Adrenal gland (tissue), 12 donors: ENCODE measurements around the gene NFRKB. TPM values are rescaled to one million over a fixed set of nuclear protein-coding genes. Genes with fewer than 3 reads are reported as not detected.

Experiments used
- DNase-seq, 7 donors: peaks; one replicate each; pipeline ENCODE4 v3.0.0-alpha.2; 2019 to 2020
- H3K27ac ChIP-seq, 5 donors: fragments of 200-600 bp; sonication (generic) in 4 of 5; 1 replicate in 3 of 5; 2 replicates in 2 of 5; pipeline versions ENCODE4 v1.5.1 to v1.8.0; 2016 to 2020; ENCODE audit warnings: mild to moderate bottlenecking in 1 of 5
- H3K27me3 ChIP-seq: fragments of 200-600 bp; 2 replicates; pipeline ENCODE4 v1.8.0; 2021
- H3K36me3 ChIP-seq, 2 donors: fragments of 200-600 bp; replicated peaks in 1 of 2; 1 replicate in 1 of 2; 2 replicates in 1 of 2; pipeline versions ENCODE4 v1.5.1 to v1.8.0; 2018 to 2022
- H3K4me1 ChIP-seq, 2 donors: fragments of 200-600 bp; replicated peaks in 1 of 2; 1 replicate in 1 of 2; 2 replicates in 1 of 2; pipeline versions ENCODE4 v1.5.1 to v1.8.0; 2018 to 2021
- H3K4me3 ChIP-seq, 4 donors: fragments of 200-600 bp; sonication (generic) in 3 of 4; one replicate each; pipeline ENCODE4 v1.5.1; 2016 to 2018
- H3K9me3 ChIP-seq, 3 donors: fragments of 200-600 bp; sonication (generic) in 1 of 3; replicated peaks in 1 of 3; 1 replicate in 2 of 3; 2 replicates in 1 of 3; pipeline versions ENCODE4 v1.5.1 to v1.8.0; 2016 to 2021
- POLR2A ChIP-seq, 2 donors: fragments of 450-650 bp; IDR thresholded peaks; one replicate each; pipeline ENCODE4 v1.6.1; 2017; ENCODE audit warnings: antibody characterized with exemption in 2 of 2, mild to moderate bottlenecking in 2 of 2, moderate library complexity in 1 of 2
- WGBS, 4 donors: extraction: QIAGEN DNeasy Blood & Tissue Kit in 2 of 4; methylation state at CpG; one replicate each; pipeline versions ENCODE4 v1.1.5 to v1.1.7; 2013 to 2017; 5-methylcytosine and 5-hydroxymethylcytosine counted together
- intact Hi-C, 2 donors: fragments of 100-400 bp; cut with DNase I; formaldehyde crosslinking; loops; one replicate each; pipeline versions ENCODE4 v1.14.1 to v1.15.0; 2022 to 2023
- polyA plus RNA-seq, 3 donors: library from polyadenylated mRNA; stranded (reverse); fragments of 200-250 nt in 2 of 3; fragments of 350-450 nt in 1 of 3; fragmentation: Illumina TruSeq in 1 of 3; extraction: RNeasy Lipid Tissue Mini Kit (QIAGEN cat#74804) in 1 of 3; gene quantifications; one replicate each; pipeline ENCODE4 v1.2.3, GENCODE V29; 2013 to 2014
- total RNA-seq, 9 donors: library from RNA; depleted of rRNA in 4 of 9; stranded (reverse); fragments of >200 nt in 4 of 9; fragments of 120-200 nt in 1 of 9; fragmentation: NEBNext Ultra II Directional in 1 of 9; extraction: Animal tissue kit (Norgen Biotek cat#: 25700) in 1 of 9; gene quantifications; one replicate each; pipeline versions ENCODE4 v1.1.0 to v1.2.4, GENCODE V29; 2013 to 2023
- TF ChIP-seq, protein P1 (sequence below), 6 experiments: fragments of 450-650 bp in 4 of 6; fragments of 200-600 bp in 2 of 6; sonication (generic) in 1 of 6; IDR thresholded peaks; 1 replicate in 5 of 6; 2 replicates in 1 of 6; pipeline versions ENCODE4 v1.5.1 to v1.8.0; 2016 to 2021; ENCODE audit warnings: antibody characterized with exemption in 6 of 6, mild to moderate bottlenecking in 2 of 6, moderate library complexity in 1 of 6
- donor health status: healthy with polysubstance abuse.
- donor health status: Bipolar disorder and iron deficiency.
- donor health status: DM: yes; HTN: yes; CAD: no.
- donor health status: DM: no; HTN: no; CAD: no.
- donor health status: DM: no; HTN: no; CAD: no.
- donor health status: DM: yes; HTN: yes; CAD: no.

Gene NFRKB
- total and polyA plus RNA-seq, 12 donors: 8.7 to 30.2 (median 21.0) TPM

DNA sequence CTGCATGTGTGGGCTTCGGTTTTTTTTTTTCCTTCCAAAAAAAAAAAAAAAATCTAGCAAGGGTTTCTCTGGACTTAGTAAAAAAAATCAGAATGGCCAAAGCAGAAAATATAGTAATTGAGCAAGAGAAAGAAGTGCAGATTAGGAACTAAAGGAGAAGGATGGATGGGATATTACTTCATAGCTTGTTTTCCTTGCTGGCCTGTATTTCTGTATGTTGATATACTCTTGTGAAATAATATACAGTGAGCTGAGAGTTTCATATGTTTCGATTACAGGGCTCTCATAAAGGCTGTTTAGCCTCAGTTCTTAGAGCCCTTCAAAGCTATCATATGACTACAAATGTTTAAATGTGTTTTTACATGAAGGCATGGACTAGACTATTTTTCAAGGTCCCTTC, 34.3 kb upstream of the NFRKB start:
- TF ChIP-seq, protein P1, sequence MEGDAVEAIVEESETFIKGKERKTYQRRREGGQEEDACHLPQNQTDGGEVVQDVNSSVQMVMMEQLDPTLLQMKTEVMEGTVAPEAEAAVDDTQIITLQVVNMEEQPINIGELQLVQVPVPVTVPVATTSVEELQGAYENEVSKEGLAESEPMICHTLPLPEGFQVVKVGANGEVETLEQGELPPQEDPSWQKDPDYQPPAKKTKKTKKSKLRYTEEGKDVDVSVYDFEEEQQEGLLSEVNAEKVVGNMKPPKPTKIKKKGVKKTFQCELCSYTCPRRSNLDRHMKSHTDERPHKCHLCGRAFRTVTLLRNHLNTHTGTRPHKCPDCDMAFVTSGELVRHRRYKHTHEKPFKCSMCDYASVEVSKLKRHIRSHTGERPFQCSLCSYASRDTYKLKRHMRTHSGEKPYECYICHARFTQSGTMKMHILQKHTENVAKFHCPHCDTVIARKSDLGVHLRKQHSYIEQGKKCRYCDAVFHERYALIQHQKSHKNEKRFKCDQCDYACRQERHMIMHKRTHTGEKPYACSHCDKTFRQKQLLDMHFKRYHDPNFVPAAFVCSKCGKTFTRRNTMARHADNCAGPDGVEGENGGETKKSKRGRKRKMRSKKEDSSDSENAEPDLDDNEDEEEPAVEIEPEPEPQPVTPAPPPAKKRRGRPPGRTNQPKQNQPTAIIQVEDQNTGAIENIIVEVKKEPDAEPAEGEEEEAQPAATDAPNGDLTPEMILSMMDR (IDR thresholded peaks at IDR 0.05): no peak
- TF ChIP-seq POLR2A (IDR thresholded peaks at IDR 0.05): no peak
- no peak overlapping the region for H3K4me3 ChIP-seq
- DNase-seq: no peak
- H3K36me3 ChIP-seq: no peaks in the 10 kb centered on the region
- no peaks in the 10 kb centered on the region for H3K27me3 ChIP-seq
- intact Hi-C loops: no loop called here
- H3K4me1 ChIP-seq: no peaks in the 10 kb centered on the region
- no peaks in the 10 kb centered on the region for H3K9me3 ChIP-seq
- H3K27ac ChIP-seq: no peak overlapping the region
- WGBS, 4 donors: 73 to 92% (median 84%) methylated on average over 2 of the region's 2 CpGs

DNA sequence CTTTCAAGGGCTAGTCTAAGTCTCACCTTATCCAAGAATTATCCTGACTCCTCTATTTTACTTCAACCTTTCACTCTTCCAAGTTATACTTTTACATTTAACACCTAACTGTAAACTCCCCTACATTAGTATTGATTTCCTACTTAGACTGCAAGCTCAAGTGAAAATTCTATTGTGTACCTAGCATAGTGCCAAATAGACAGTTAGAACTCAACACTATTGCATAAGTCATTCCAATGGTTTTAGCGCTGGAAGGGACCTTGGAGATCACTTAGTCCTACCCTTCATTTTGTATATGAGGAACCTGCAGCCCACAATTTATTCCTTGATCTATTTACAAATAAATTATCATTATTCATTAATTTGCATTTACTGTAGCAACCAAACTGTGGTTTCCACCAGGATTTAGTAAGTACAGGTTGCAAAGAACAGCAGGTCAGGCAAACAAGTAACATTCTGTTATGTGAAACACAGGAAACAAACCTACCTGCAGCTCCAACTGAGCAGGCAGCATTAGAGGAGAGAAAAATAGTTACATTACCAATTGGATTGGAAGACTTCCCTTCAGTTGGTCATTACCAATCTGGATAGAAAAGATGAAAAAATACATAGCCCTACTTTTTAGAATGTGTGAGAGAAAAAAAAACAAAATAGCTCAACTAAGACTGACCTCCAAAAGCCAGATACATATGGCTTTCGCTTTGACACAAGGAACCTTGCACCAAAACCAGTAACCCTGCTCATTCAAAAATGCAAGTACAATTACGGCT, 33.7 kb upstream of the NFRKB start:
- Histone ChIP-seq H3K9me3 (no peaks in the 10 kb centered on the region), H3K4me3 (no peak overlapping the region), H3K27me3 (no peaks in the 10 kb centered on the region), H3K4me1 (no peaks in the 10 kb centered on the region), H3K27ac (no peak overlapping the region), H3K36me3 (no peaks in the 10 kb centered on the region)
- intact Hi-C loops: no loop called here
- WGBS, 4 donors: 90 to 94% (median 94%) methylated on average over 3 of the region's 3 CpGs
- TF ChIP-seq, protein P1 (IDR thresholded peaks at IDR 0.05): no peak
- no peak for TF ChIP-seq POLR2A (IDR thresholded peaks at IDR 0.05)
- no peak for DNase-seq

DNA sequence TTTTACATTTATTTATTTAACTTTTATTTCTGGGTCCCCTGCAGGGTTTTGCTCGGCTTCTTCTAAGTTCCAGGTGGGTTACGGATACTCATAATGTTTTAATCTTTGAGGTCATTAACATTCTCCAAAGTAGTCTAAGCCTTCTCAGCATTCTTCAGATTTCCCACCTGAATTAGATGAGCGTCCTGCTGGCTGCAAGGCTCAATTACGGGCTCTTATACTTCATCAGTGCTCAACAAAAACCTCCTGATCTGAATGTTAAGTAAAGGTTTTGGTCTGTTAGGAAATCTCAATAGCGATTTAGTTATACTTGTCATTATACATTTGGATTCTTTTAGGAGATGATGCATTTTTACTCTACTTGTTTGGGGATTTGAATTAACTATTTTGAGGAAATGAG, 27.3 kb upstream of the NFRKB start:
- no peak for TF ChIP-seq POLR2A (IDR thresholded peaks at IDR 0.05)
- TF ChIP-seq, protein P1 (IDR thresholded peaks at IDR 0.05): no peak
- DNase-seq: no peak
- Histone ChIP-seq H3K27ac (no peak overlapping the region), H3K27me3 (no peaks in the 10 kb centered on the region), H3K4me1 (no peaks in the 10 kb centered on the region), H3K4me3 (no peak overlapping the region), H3K9me3 (no peaks in the 10 kb centered on the region), H3K36me3 (peaks cover 0 to 17% of the 10 kb centered on the region in 2 donors)
- WGBS, 4 donors: 81 to 94% (median 88%) methylated on average over 5 of the region's 5 CpGs
- intact Hi-C loops: loop anchor here (5.0 kb wide), 1 partner anchor 210 kb away; no protein-coding TSS in a partner anchor

DNA sequence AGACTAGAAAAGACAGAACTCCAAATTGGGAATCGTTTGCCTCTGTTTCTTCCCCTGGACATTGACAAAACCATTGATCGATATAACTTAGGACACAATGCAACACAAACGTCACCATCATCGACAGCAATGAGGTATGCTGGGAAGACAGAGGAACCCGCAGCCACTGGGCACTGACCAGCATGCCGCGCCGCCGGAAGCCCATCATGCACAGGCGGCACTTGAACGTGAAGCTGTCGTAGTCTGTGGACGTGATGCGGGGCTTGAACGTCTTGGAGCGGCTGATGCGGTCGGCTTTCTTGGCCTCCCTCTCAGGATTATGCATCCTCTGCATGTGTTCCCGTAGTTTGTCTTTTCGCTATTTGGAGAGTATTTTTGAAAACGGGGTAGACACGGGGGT, 23.0 kb upstream of the NFRKB start:
- 93 to 98% (median 98%) methylated on average over 22 of the region's 22 CpGs for WGBS, 4 donors
- Histone ChIP-seq H3K27ac (no peak overlapping the region), H3K9me3 (no peaks in the 10 kb centered on the region), H3K4me1 (no peaks in the 10 kb centered on the region), H3K4me3 (no peak overlapping the region), H3K36me3 (peaks cover 0 to 46% of the 10 kb centered on the region in 2 donors), H3K27me3 (no peaks in the 10 kb centered on the region)
- intact Hi-C loops: no loop called here
- no peak for TF ChIP-seq POLR2A (IDR thresholded peaks at IDR 0.05)
- TF ChIP-seq, protein P1 (IDR thresholded peaks at IDR 0.05): no peak
- DNase-seq: no peak
